NCI-H82 (cell line): ENCODE data around the gene DGKH.

Experiments used
- DNase-seq: peaks from one replicate; lab custom pipeline; 2025; lab: John Stamatoyannopoulos, UW

Gene DGKH, protein sequence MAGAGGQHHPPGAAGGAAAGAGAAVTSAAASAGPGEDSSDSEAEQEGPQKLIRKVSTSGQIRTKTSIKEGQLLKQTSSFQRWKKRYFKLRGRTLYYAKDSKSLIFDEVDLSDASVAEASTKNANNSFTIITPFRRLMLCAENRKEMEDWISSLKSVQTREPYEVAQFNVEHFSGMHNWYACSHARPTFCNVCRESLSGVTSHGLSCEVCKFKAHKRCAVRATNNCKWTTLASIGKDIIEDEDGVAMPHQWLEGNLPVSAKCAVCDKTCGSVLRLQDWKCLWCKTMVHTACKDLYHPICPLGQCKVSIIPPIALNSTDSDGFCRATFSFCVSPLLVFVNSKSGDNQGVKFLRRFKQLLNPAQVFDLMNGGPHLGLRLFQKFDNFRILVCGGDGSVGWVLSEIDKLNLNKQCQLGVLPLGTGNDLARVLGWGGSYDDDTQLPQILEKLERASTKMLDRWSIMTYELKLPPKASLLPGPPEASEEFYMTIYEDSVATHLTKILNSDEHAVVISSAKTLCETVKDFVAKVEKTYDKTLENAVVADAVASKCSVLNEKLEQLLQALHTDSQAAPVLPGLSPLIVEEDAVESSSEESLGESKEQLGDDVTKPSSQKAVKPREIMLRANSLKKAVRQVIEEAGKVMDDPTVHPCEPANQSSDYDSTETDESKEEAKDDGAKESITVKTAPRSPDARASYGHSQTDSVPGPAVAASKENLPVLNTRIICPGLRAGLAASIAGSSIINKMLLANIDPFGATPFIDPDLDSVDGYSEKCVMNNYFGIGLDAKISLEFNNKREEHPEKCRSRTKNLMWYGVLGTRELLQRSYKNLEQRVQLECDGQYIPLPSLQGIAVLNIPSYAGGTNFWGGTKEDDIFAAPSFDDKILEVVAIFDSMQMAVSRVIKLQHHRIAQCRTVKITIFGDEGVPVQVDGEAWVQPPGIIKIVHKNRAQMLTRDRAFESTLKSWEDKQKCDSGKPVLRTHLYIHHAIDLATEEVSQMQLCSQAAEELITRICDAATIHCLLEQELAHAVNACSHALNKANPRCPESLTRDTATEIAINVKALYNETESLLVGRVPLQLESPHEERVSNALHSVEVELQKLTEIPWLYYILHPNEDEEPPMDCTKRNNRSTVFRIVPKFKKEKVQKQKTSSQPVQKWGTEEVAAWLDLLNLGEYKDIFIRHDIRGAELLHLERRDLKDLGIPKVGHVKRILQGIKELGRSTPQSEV

DNA sequence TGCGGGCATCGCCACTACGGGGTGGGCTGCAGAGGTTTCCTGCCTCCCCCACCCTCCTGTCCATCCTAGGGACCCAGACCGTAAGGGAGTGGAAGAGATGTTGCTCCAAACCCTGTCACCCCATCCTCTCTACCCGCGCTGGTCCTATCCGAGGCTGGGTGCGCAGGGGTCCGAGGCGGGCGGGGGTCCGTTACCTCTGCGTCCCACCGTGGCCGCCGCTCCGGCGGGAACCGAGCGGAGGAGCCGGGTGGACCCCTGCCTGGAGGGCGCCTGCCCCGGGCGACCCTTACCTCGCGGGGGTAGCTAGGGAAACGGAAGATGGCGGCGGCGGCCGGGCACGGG, at the start of gene DGKH:
Gene DGKH (plus strand): TSS at position 307 of the 342 bp plus-strand sequence. CDS start 126 bp downstream, outside the sequence.
- DNase-seq, result no peak

DNA sequence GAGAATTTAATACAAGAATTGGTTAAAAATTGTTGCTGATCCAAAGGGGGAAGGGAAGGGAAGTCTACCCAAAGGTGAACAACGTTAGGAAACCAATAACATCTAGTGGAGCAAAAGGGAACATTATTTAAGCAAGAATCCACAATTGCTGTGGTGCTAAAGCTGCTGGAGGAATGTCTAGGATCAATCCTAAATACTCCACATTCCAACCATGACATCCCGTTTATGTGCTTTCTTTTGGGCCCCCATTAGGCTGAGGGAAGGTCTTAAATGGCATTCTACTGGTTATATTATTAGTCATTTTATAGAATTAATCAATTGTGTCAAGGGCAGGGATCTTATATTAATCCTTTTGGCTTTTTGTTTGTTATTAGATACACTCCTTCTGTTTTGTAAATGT, 47.6 kb upstream of the DGKH start:
- DNase-seq, result no peak

DNA sequence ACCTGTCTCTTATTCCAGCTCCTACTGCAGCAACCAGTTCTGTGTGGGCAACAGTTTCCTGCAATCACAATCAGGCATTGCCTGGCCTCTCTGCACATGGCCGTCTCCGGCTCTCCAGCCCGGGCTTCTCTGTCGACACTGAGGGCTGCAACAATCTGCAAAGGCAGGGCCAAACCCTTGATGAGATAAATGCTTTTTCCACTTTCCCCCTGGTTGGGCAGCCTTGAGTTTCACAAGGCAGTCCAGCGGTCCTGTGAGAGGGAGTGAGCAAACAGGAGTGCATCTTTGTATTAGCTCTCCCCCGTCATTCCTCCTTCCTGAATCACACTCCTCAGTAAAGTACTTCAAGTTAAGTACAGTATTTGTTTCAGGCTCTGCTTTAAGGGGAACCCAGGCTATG, 46.9 kb upstream of the DGKH start:
- DNase-seq, result no peak

DNA sequence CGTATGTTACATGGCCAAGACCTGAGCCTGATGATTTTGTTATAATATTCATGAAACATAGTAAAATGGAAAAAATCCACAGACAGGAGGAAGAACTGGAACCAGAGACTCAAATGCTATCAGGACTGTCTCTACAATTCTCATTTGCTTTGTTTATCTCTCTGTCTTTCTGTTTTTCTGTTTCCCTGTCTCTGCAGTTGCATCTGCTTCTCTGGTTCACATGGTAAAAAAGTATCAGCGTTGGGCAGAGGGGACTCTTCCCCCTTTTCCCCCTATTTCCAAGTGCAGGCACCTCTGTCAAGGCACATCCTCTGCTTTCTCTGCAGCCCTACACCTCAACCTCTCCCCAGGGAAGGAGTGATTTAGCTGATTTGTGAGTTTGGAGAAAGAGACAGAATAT, 46.4 kb upstream of the DGKH start:
- no peak for DNase-seq

DNA sequence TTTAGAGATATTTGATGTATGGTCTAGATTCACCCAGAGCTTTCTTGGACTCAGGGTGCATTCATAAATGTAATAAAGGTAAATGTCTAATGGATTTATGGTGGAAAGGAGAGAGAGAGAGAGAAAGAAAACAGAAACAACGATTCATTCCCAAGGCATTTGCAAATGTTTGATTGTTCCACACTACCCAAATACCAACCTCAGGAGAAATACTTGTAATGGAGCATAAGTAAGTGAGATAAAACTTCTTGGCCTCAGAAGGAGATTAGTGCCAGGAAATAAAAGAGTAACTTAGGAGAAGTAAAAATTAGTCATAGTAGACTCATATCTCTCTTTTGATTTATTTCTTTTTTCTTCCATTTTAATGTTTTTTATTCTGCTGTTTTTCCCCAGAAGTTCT, 40.6 kb upstream of the DGKH start:
- DNase-seq, result no peak

DNA sequence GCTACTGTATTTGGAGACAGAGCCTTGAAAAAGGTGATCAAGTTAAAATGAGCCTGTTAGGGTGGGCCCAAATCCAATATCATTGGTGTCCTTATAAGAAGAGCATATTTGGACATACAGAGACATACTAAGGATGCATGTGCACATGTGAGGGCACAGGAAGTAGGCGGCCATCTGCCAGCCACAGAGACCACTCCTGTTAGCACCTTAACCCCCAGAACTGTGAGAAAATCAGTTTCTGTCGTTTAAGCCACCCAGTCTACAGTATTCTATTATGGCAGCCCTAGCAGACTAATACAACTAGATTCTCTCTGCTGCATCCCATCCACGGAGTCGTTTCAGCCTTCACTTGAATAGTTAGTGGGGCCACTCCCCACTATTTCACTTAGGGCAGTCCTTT, 39.4 kb upstream of the DGKH start:
- no peak for DNase-seq

DNA sequence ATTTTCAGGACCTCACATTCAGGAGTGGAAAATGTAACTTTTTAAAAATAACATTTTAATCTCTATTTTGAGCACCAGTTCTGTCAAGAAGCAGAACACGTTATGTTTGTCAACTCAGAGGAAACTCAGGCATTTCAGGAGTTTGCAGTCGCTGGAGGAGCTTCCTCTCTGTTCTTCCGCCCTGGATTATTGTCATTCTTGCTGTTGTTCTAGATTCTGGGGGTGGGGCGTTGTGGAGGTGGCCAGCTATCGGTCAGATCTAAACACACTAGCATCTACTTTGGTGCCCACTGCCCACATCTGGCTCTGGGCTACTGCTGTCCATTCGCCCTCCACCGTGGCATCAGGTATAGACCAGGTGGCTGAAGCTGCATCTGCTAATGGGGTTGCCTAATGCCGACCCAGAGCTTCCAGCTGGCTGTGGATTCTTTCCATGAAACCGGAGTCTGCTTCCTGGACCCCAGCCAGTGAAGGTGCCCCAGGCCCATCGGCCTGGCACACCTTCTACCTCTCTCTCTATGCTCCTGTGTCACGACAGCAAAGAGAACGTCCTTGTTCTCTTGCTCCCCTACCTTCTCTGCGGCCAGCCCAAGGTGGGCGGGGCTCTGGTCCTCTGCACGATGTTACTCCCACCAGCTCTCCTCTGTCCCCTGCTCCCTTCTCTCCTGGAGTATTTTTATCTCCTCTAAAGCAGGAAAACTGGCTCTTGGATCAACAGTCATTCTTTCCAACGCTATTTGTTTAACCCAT, 36.7 kb upstream of the DGKH start:
- DNase-seq, result no peak

DNA sequence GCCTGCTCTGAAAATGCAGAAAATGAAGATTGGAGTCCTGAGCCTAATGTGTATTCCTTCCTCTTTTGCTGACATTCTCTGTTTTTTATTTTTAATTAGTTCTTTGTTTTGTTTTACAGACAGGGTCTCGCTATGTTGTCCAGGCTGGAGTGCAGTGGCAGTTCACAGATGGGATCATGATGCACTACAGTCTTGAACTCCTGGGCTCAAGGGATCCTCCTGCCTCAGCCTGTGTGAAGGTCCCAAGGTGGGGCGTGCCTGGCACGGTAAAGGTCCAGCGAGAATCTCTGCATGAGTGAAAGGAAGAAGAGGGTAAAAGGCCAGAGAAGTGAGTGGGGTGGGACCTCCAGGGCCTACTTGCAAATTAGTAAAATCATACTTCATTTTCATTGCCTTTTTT, 34.3 kb upstream of the DGKH start:
- no peak for DNase-seq

DNA sequence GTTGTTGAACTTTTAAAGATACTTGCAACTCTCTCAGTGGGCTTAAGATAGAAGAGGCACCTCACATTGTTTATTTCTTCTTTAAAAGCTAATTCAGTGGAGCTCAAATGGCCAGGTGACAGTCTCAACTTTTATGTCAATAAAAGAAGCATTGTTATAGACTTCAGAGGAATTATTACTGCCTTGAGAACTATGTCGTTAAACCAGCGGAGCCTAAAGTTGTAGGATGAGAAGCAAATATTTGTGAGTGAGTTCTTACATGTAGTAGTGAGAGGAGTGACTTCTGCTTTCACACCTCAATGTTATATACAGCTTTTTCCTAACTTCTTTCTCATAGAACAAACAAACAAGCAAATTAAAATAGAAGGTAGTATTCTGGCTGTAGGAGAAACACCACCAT, 31.2 kb upstream of the DGKH start:
- DNase-seq, result no peak

DNA sequence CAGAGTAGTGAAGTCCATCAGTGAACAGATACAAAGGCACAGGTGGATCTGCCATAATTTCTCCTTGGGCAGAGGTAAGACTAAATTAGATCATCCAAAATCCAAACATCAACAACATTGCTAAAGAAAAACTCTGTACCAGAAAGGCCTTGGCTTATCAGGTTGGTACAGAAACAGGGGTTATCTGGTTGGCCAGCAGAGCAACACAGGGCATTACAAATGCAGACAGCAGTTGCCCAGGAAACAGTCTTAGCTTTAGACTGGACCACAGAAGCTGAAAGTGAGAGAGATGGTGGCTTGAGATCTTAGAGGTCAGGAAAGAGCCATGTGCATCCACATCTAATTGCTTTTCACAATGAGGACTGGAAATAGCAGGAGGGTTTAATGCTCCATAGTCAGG, 26.6 kb upstream of the DGKH start:
- DNase-seq, result no peak

DNA sequence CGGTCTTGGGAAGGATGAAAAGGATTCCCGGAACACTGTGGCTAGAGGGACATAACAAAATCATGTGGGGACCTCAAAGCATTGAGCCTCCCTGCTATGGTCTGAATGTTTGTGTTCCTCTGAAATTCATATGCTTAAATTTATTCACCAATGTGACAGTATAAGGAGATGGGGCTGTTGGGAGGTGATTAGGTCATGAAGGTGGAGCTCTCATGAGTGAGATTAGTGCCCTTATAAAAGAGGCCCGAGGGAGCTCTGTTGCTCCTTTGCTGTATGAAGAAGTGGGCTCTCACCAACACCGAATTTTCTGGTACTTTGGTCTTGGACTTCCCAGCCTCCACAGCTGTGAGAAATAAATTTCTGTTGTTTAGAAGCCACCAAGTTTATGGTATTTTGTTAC, 26.1 kb upstream of the DGKH start:
- no peak for DNase-seq

DNA sequence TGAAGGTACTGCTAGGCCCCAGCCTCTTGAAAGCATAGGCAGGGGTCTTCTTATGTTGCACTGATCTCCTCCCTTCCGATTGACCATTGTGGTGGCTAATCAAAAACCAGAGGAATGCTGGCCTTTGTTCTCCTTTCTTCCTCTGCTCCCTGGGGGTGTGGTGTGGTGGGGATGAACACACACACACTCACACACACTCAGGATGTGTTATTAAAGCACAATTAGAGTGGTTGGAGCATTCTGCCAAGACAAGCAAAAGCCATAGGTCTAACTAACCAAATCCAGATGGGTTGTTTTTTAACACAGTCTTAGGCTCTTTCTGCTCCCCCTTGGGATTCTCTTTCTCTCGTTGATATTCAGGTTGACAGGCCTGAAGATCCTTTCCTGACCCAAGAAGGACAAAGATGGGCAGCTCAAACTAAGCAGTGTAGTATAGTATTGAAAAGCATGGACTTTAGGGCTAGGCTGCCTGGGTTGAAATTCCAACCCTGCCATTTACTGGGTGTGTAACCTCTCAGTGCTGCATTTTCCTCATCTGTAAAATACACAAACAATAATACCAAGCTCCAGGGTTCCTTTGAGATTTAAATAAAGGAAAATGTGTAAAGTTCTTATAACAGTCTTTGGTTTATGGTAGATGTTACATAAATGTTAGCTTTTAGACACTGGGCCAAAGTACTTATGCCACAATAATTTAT, 25.5 kb upstream of the DGKH start:
- no peak for DNase-seq

DNA sequence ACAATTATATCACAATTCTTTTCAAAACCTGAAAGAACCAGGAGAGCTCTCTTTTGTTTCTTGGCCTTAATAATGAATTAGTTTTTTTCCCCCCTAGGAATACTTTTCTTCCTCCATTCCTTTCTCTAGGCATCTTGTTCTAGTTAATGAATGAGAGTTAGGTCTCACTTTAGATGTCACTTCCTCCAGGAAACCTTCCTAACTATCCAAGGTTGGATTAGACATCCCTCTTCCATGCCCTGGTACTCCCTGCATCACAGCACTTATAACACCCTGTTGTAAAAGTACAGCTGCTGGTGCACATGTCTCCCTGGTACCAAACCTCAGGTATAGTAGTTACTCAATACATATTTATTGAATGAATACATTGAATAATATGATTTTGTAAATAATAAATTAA, 21.2 kb upstream of the DGKH start:
- DNase-seq, result no peak

DNA sequence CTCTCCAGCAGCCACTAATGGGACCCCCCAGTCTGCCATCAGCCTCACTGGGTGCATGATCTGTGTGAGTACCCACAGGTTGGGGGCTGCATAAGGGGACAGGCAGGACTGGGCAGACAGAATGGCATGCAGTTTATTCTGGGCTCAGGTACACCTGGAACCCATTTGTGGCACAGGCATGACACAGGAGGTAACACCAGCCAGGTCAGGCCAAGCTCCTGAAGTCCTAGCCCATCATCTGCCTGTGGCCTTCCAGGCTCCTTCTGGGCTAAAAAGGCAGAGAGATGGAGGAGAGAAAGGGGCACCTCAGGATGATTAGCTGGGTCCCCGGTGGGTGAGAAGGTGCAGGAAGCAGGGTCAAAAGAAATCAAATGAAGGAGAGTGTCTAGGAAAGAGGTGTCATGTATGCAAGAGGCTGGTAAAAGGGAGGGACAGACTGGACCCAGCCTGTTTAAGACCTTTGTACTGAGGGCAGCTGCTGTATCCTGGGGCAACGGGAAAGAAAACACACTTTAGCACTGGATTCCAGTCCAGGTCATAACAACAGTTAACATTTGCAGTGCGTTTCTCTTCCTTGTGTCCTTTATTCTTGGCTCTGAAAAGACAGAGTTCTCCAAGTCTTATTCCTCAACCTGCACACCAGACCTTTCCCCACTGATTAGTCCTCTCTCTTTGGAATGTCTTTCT, 20.2 kb upstream of the DGKH start:
- DNase-seq, result no peak

DNA sequence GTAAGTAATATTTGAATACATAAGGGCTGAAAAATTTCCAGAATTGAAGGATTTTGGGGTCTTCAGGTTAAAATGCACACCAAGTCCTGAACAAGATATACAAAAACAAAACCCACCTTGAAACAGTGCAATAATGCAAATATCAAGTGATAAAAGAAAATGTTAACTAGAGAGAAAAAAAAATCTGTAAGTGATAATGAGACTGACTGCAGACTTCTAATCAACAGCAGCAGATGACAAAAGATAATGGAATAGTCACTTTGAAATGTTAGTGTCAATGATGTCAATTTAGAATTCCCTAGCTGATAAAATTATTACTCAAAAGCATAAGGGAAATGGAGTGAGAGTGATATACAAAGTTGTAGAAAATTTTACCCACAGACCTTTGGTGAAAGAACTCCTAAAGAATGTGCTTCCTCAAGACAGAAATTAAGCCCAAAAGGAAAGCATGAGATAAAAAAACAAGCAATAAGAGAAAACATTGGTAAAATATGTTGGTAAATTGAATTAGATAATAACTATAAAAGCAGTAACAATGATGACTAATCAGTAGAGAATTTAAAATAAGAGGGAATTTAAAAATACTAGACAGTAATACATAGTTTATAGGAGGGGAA, 12.4 kb upstream of the DGKH start:
- no peak for DNase-seq

DNA sequence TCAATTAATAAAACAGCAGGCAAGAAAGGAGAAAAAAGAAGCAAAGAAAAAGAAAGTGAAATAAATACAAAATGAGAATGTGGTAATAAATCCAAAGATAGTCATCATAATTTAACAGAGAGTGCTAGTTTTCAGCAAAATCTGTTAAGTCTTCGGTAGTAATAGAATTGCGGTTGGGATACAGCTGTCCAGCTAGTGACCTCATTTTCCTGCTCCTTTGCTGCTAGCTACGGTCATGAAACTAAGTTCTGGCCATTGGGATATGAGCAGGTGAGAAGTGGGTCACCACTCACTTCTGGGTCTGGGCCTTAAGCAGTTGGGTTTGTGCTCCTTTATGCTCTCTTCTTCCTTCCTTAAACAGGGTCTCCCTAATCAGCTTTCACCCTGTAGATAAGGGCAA, 11.7 kb upstream of the DGKH start:
- no peak for DNase-seq

DNA sequence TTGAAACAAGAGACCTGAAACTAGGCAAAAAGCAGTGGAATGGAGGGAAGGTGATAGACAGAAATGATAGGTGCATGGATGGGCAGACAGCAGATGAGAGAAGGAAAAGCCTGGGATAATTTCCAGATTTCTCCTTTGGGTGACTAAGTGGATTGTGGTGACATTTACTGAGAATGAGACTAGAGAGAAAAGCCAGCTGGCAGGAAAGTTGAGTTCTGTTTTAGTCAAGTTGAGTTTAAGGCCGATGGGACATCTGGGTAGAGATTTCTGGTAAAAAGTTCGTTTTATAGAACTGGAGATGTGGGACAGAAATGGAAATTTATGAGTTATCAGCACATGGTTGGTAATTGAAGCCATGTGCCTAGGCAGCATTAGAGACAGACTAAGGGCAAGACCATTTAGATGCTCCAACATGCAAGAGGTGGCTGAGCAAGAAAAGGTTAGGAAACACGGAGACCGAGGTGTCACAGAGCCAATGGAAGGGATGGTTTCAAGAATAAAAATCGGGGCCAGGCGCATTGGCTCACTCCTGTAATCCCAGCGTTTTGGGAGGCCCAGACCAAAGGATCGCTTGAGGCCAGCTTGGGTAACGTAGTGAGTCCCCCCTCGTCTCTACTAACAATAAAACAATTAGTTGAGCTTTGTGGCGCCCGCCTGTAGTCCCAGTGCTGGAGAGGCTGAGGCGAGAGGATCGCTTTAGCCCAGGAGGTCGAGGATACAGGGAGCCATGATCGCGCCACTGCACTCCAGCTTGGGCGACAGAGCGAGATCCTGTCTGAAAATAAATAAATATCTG, 9.6 kb upstream of the DGKH start:
- DNase-seq, result no peak

DNA sequence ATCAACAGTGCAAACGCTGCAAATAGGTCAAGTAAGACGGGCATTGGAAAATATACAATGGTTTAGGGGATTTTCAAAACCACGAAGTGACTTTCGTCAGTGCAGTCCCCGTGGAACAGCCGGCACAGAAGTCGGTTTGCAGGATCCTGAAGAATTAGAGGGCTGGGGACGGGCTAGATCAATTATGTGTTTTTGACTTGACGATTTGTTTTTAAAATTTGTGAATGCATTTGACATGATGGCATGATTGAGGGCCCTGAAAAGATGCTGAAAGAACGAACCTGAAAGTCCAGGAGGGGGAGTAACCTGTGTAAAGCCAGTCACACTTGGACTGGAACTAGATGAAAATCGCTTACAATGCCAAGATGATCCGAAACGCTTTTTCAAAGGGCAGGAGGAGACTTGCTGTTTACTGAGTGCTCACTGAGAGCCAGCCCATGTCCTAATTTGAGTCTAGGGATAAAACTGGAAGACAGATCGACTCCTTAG, 8.9 kb upstream of the DGKH start:
- no peak for DNase-seq
